Cardiac muscle cell (in vitro differentiated cells and primary cell): ENCODE measurements around the gene UBE2K. TPM values are rescaled to one million over a fixed set of nuclear protein-coding genes. Genes with fewer than 3 reads are reported as not detected.

Experiments
- DNase-seq, 2 donors: peaks; one replicate each; pipeline versions ENCODE4 v3.0.0 to v3.0.0-alpha.2; 2010 to 2017; ENCODE audit warnings: low read depth in 1 of 2, low spot score in 1 of 2
- H3K27ac ChIP-seq: fragments of 200-600 bp; sonication (generic); 2 replicates; pipeline ENCODE4 v1.5.1; 2016
- H3K27me3 ChIP-seq: fragments of 200-600 bp; sonication (generic); 2 replicates; pipeline ENCODE4 v1.6.0; 2016; ENCODE audit warnings: control low read depth
- H3K36me3 ChIP-seq: fragments of 200-600 bp; sonication (generic); 2 replicates; pipeline ENCODE4 v1.5.1; 2016; ENCODE audit warnings: control low read depth
- H3K4me1 ChIP-seq: fragments of 200-600 bp; sonication (generic); 2 replicates; pipeline ENCODE4 v1.8.1; 2017; ENCODE audit warnings: low read depth, mild to moderate bottlenecking, mixed run types
- H3K4me3 ChIP-seq: fragments of 200-600 bp; sonication (generic); 2 replicates; pipeline ENCODE4 v1.5.1; 2016; ENCODE audit warnings: mild to moderate bottlenecking
- H3K9me3 ChIP-seq: fragments of 200-600 bp; sonication (generic); 2 replicates; pipeline ENCODE4 v1.5.1; 2017; ENCODE audit warnings: low read depth, mild to moderate bottlenecking, control low read depth
- CTCF ChIP-seq: IDR thresholded peaks from 2 replicates; pipeline ENCODE4 v1.5.1; 2012; ENCODE audit warnings: low read depth, mild to moderate bottlenecking, low read length
- polyA plus RNA-seq: library from polyadenylated mRNA; unstranded; fragments of >200 nt; fragmentation: Nextera tagmentation; extraction: Ambion mirVana; gene quantifications from 2 replicates; pipeline ENCODE4 v1.2.1, GENCODE V29; 2016
- total RNA-seq: library from RNA; depleted of rRNA; stranded (reverse); fragments of >200 nt; gene quantifications from 2 replicates; pipeline ENCODE4 v1.2.3, GENCODE V29; 2016

UBE2K gene
- total and polyA plus RNA-seq, 2 experiments from 2014 or later: 52.0 to 52.5 TPM

GRCh38 chr4:39820186-39820585 is 122.2 kb downstream of the UBE2K start:
- Histone ChIP-seq H3K36me3 (peaks cover 8% of the 10 kb centered on the region), H3K4me3 (no peak overlapping the region), H3K27ac (no peak overlapping the region), H3K9me3 (no peaks in the 10 kb centered on the region), H3K4me1 (no peaks in the 10 kb centered on the region), H3K27me3 (no peaks in the 10 kb centered on the region)
- TF ChIP-seq CTCF: no peak
- no peak for DNase-seq

GRCh38 chr4:39821951-39822350 is 124.0 kb downstream of the UBE2K start:
- no peak for TF ChIP-seq CTCF

GRCh38 chr4:39822662-39823061 is 124.7 kb downstream of the UBE2K start:
- Histone ChIP-seq H3K9me3 (no peaks in the 10 kb centered on the region), H3K4me1 (no peaks in the 10 kb centered on the region), H3K4me3 (no peak overlapping the region), H3K27ac (no peak overlapping the region), H3K36me3 (peaks cover 10% of the 10 kb centered on the region), H3K27me3 (no peaks in the 10 kb centered on the region)
- no peak for TF ChIP-seq CTCF
- no peak for DNase-seq

More at GRCh38 chr4:39821951-39822350, 124.0 kb downstream of the UBE2K start:
- H3K4me3 ChIP-seq: no peak overlapping the region
- no peak for DNase-seq
- no peaks in the 10 kb centered on the region for H3K9me3 ChIP-seq
- no peak overlapping the region for H3K27ac ChIP-seq
- no peaks in the 10 kb centered on the region for H3K27me3 ChIP-seq
- H3K36me3 ChIP-seq: peaks cover 10% of the 10 kb centered on the region
- H3K4me1 ChIP-seq: no peaks in the 10 kb centered on the region

- Histone ChIP-seq H3K27ac (no peak overlapping the region), H3K4me3 (no peak overlapping the region), H3K4me1 (no peaks in the 10 kb centered on the region), H3K36me3 (peaks cover 10% of the 10 kb centered on the region), H3K9me3 (no peaks in the 10 kb centered on the region), H3K27me3 (no peaks in the 10 kb centered on the region)
- DNase-seq: peak in 1 of 2 donors; percentile 69
- TF ChIP-seq CTCF: no peak
Measured at GRCh38 chr4:39823191-39823590, 125.3 kb downstream of the UBE2K start.

- DNase-seq: no peak
- no peak for TF ChIP-seq CTCF
- H3K4me3 ChIP-seq: no peak overlapping the region
- no peaks in the 10 kb centered on the region for H3K4me1 ChIP-seq
- H3K36me3 ChIP-seq: peaks cover 10% of the 10 kb centered on the region
- no peaks in the 10 kb centered on the region for H3K9me3 ChIP-seq
- no peak overlapping the region for H3K27ac ChIP-seq
- H3K27me3 ChIP-seq: no peaks in the 10 kb centered on the region
Measured at GRCh38 chr4:39825090-39825489, 127.2 kb downstream of the UBE2K start.
